Motor neuron (in vitro differentiated cells): ENCODE data around the gene RAX. TPM values are rescaled to one million over a fixed set of nuclear protein-coding genes. Genes with fewer than 3 reads are reported as not detected.

Experiments
- ATAC-seq, 8 experiments: fragments of 200-7000 bp; cut with Tn5 transposase; replicated peaks in 6 of 8; 2 replicates each; pipeline ENCODE4 v1.8.0; 2021; ENCODE audit warnings: mild to moderate bottlenecking in 8 of 8, moderate library complexity in 8 of 8
- H3K27ac ChIP-seq, 2 donors: fragments of 250-450 bp; sonication (Bioruptor Pico); 2 replicates each; pipeline ENCODE4 v1.9.0; 2021; ENCODE audit warnings: antibody characterized with exemption in 2 of 2, mild to moderate bottlenecking in 2 of 2, moderate library complexity in 1 of 2
- H3K4me1 ChIP-seq, 2 donors: fragments of 250-450 bp; sonication (Bioruptor Pico); replicated peaks in 1 of 2; 2 replicates each; pipeline ENCODE4 v1.6.1; 2021; ENCODE audit warnings: antibody characterized with exemption in 2 of 2, mild to moderate bottlenecking in 2 of 2, moderate library complexity in 1 of 2
- H3K4me3 ChIP-seq, 5 donors: fragments of 250-450 bp; sonication (Bioruptor Pico); 2 replicates each; pipeline ENCODE4 v1.9.0; 2021; ENCODE audit warnings: antibody characterized with exemption in 5 of 5, mild to moderate bottlenecking in 5 of 5, moderate library complexity in 4 of 5
- WGBS, 10 experiments: fragments of 450-650 bp; shearing (Covaris generic); methylation state at CpG; one replicate each; pipeline ENCODE4 v1.0.0; 2022; 5-methylcytosine and 5-hydroxymethylcytosine counted together
- in situ Hi-C, 9 experiments: fragments of 400-800 bp; cut with MboI; loops; one replicate each; pipeline ENCODE4 v1.15.0; 2021; ENCODE audit warnings: low sequenced_read_pairs in 9 of 9, low pct_unique_long_range_greater_than_20kb in 2 of 9; ENCODE audit not compliant: unreplicated experiment in 9 of 9
- total RNA-seq, 8 experiments: library from RNA; unstranded; fragments of 300-600 nt; gene quantifications; 2 replicates each; pipeline versions ENCODE4 v1.2.3 to v1.2.4, GENCODE V29; 2022

Gene RAX
- total RNA-seq, result 1 to 10 TPM in 1 of 8 experiments, under 1 TPM in 5, not detected in 2; 0.04 to 2.0 (median 0.36) TPM

DNA sequence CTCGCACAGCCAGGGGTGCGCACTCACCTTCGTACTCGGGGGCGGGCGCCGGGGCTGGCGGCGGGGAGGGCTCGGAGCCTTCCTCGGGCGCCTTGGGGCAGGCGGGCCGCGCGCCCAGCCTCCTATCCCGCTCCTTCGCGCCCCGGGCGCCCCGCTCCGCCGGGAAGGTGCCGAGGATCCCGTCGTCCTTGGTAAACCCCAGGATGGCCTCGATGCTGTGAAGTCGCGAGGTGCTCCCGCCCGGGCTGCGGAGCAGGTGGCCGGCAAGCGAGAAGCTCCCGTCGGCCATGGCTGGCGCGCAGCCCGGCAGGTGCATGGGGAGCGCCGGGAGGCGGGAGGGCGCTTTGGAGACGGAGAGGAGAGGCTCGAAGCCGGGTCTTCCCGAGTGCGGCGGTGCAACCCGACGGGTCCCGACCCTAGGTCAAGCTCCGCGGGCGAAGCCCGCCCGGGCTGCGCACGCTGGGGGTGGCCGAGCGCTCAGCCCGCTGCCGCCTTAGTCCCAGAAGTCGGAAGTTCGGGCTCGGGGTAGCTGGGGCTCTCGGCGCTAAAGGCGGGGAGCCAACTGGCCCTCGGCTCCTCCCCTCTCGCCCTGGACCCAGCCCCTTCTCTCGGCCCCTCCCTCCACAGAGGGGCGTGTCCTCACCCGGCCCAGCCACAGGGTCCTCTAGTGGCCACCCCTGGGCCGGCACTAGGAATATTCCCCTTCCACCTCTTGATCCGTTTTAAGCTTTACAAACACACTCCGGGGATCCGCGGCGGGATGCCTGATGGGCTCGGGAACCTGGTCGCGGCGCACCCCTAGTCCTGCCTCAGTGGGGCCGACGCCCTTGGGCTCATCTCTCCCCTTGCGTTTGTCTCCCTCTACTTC is at the start of gene RAX:
Gene RAX, minus strand, starts transcription at position 564 of the 868 bp plus-strand sequence. Its CDS starts 248 bp downstream, at position 316.
- Histone ChIP-seq H3K4me1 (peaks cover 0 to 4% of the 10 kb centered on the region in 2 donors), H3K4me3 (peak within 1 kb of the TSS; percentile 5 to 30 (median 14)), H3K27ac (no peak within 1 kb of the TSS)
- in situ Hi-C loops, result no loop called here
- peak; percentile 7 to 91 (median 54) for ATAC-seq
- no CpG with 5 or more reads among the region's 88 CpGs for WGBS, 10 experiments

- no peak for ATAC-seq
- Histone ChIP-seq H3K4me3 (no peak within 1 kb of the TSS), H3K4me1 (no peaks in the 10 kb centered on the region), H3K27ac (no peak within 1 kb of the TSS)
- in situ Hi-C loops, result loop anchor here in 1 of 9 experiments (10.0 kb wide), 1 partner anchor 76 kb away; no protein-coding TSS in a partner anchor
- WGBS, 10 experiments, result 0 to 100% (median 82%) methylated on average over 1 to 4 of the region's 4 CpGs
Measured at GRCh38 chr18:59318460-59319050, 45.3 kb upstream of the RAX start, which contains the start of gene CPLX4. Gene CPLX4, minus strand, starts transcription at chr18:59318649. Its CDS starts 187 bp downstream, at chr18:59318462.

GRCh38 chr18:59311631-59312030 is 38.4 kb upstream of the RAX start:
- no peak for ATAC-seq
- no peak overlapping the region for H3K4me3 ChIP-seq
- in situ Hi-C loops, result loop anchor here in 1 of 9 experiments (10.0 kb wide), 1 partner anchor 83 kb away; no protein-coding TSS in a partner anchor
- no peaks in the 10 kb centered on the region for H3K4me1 ChIP-seq
- no peak overlapping the region for H3K27ac ChIP-seq
- WGBS, 10 experiments, result 20 to 95% (median 79%) methylated on average over 1 to 7 of the region's 7 CpGs; no CpG with 5 or more reads in 2 of the 10 experiments

DNA sequence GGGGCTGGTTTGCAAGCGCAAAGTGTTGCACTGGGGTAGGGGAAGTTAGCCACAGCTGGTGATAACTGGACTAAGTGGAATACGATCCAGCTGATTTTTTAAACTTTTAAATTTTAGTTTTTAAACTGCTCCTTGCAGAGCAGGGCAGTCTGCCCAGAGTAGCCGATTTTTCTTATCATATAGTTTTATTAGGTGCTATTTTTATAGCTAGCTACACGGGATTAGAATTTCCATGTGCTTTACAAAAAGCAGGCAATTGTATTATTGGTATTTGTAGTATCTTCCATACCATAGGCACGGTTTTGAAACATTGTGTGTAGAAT is 35.6 kb upstream of the RAX start:
- H3K4me3 ChIP-seq, result peak overlapping the region; percentile 20 to 33 (median 28)

GRCh38 chr18:59308248-59308937 is 35.1 kb upstream of the RAX start:
- in situ Hi-C loops, result no loop called here
- Histone ChIP-seq H3K4me1 (no peaks in the 10 kb centered on the region), H3K27ac (no peak overlapping the region), H3K4me3 (peak overlapping the region; percentile 20 to 33 (median 28))
- WGBS, 10 experiments, result 0 to 14% (median 1%) methylated on average over 2 to 31 of the region's 46 CpGs; no CpG with 5 or more reads in 1 of the 10 experiments
- ATAC-seq, result peak; percentile 98 to 100 (median 99)

More for the DNA sequence above, 35.6 kb upstream of the RAX start:
- peak in 3 of 8 experiments; percentile 65 to 71 (median 67) for ATAC-seq
- Histone ChIP-seq H3K27ac (no peak overlapping the region), H3K4me1 (no peaks in the 10 kb centered on the region)
- in situ Hi-C loops, result no loop called here
- WGBS, 10 experiments, result 0 to 73% (median 18%) methylated on average over 1 to 4 of the region's 5 CpGs; no CpG with 5 or more reads in 2 of the 10 experiments

DNA sequence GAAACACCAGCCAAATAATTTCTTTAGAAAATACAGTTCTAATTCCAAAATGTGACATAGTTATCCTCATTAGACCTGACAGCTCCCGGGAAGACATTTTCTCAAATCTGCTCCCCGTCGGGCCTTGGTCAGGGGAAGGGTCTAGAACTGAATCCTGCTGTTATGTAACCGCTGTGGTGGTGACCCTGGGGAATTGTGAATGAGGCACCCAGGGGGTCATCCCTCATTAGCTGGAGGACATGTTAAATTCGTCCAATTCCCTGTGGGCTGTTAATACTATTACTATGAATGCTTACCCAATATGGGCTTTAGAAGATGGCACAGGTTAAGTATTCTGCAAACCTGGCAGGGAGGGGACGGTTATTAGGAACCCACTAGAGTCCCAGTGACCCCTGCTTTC is 33.4 kb upstream of the RAX start:
- no peak overlapping the region for H3K27ac ChIP-seq
- H3K4me1 ChIP-seq, result no peaks in the 10 kb centered on the region
- H3K4me3 ChIP-seq, result no peak overlapping the region
- ATAC-seq, result no peak
- in situ Hi-C loops, result no loop called here
- 40 to 100% (median 73%) methylated on average over 1 to 6 of the region's 6 CpGs; no CpG with 5 or more reads in 2 of the 10 experiments for WGBS, 10 experiments

- Histone ChIP-seq H3K4me3 (no peak overlapping the region), H3K27ac (no peak overlapping the region), H3K4me1 (no peaks in the 10 kb centered on the region)
- peak in 1 of 8 experiments; percentile 29 for ATAC-seq
- WGBS, 10 experiments, result 17 to 83% (median 59%) methylated on average over 1 to 4 of the region's 4 CpGs
- in situ Hi-C loops, result no loop called here
Measured at GRCh38 chr18:59305295-59305694, 32.0 kb upstream of the RAX start.

GRCh38 chr18:59303656-59304195 is 30.5 kb upstream of the RAX start:
- no peak for ATAC-seq
- no peak overlapping the region for H3K27ac ChIP-seq
- in situ Hi-C loops, result no loop called here
- 61 to 97% (median 83%) methylated on average over 1 to 5 of the region's 9 CpGs; no CpG with 5 or more reads in 1 of the 10 experiments for WGBS, 10 experiments
- H3K4me1 ChIP-seq, result no peaks in the 10 kb centered on the region
- H3K4me3 ChIP-seq, result no peak overlapping the region

- in situ Hi-C loops, result no loop called here
- no peak for ATAC-seq
Measured at GRCh38 chr18:59303006-59303405, 29.8 kb upstream of the RAX start.

GRCh38 chr18:59301929-59302328 is 28.7 kb upstream of the RAX start:
- Histone ChIP-seq H3K4me3 (no peak overlapping the region), H3K4me1 (no peaks in the 10 kb centered on the region), H3K27ac (no peak overlapping the region)
- no peak for ATAC-seq
- 33 to 100% (median 40%) methylated on average over 1 to 3 of the region's 4 CpGs; no CpG with 5 or more reads in 5 of the 10 experiments for WGBS, 10 experiments
- in situ Hi-C loops, result no loop called here

More at GRCh38 chr18:59303006-59303405, 29.8 kb upstream of the RAX start:
- 60 to 100% (median 74%) methylated on average over 1 to 2 of the region's 2 CpGs; no CpG with 5 or more reads in 4 of the 10 experiments for WGBS, 10 experiments
- Histone ChIP-seq H3K4me1 (no peaks in the 10 kb centered on the region), H3K27ac (no peak overlapping the region), H3K4me3 (no peak overlapping the region)

DNA sequence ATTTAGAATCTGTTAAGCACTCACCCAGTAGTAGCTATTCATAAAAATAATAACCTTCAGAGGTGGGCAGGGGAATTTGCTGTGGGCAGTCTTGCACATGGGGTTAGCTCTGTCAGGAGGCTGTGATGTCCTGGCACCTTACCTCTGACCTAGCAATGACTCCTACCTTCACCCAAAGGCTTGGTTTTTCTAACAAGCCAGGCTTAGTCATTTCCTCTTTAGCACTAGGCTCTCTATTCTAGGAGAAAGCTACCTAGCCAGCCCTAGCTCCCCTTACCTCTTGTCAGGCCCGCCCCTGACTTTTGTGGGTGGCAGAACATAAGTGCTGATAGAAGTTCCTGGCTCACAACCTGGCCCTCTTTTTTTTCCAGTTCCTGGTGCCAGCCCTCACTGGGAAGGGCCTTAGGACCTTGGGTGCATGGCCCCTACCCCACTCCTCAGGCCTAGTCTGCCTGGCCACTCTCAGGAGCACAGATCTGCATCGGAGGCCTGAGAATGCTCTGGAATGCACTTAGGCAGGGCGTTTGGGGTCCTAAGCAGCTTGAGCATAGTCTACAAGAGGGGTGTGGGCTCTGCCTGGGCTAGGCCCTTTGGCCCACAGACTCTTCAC is 27.5 kb upstream of the RAX start:
- no peak overlapping the region for H3K4me3 ChIP-seq
- ATAC-seq, result no peak
- no peaks in the 10 kb centered on the region for H3K4me1 ChIP-seq
- WGBS, 10 experiments, result 56 to 100% (median 65%) methylated on average over 1 to 2 of the region's 3 CpGs; no CpG with 5 or more reads in 7 of the 10 experiments
- H3K27ac ChIP-seq, result no peak overlapping the region
- in situ Hi-C loops, result no loop called here

GRCh38 chr18:59298871-59299270 is 25.6 kb upstream of the RAX start:
- 0 to 100% (median 57%) methylated on average over 1 to 5 of the region's 8 CpGs; no CpG with 5 or more reads in 1 of the 10 experiments for WGBS, 10 experiments
- Histone ChIP-seq H3K27ac (no peak overlapping the region), H3K4me1 (no peaks in the 10 kb centered on the region), H3K4me3 (no peak overlapping the region)
- in situ Hi-C loops, result no loop called here
- ATAC-seq, result no peak
